HEK293T (cell line): Measurements from ENCODE around the gene ITPRIP.

ENCODE experiments used
- BHLHE40 ChIP-seq: fragments of 450-650 bp; IDR thresholded peaks from 2 replicates; pipeline ENCODE4 v1.6.1; 2016; ENCODE audit warnings: mild to moderate bottlenecking, moderate library complexity, borderline replicate concordance
- ELF4 ChIP-seq: fragments of 450-650 bp; IDR thresholded peaks from 2 replicates; pipeline ENCODE4 v1.6.1; 2017; ENCODE audit warnings: antibody characterized with exemption
- FOXA1 ChIP-seq: fragments of 450-650 bp; IDR thresholded peaks from 2 replicates; pipeline ENCODE4 v1.6.1; 2016; ENCODE audit warnings: mild to moderate bottlenecking
- FOXK2 ChIP-seq: fragments of 450-650 bp; IDR thresholded peaks from 2 replicates; pipeline ENCODE4 v1.6.1; 2016; ENCODE audit warnings: mild to moderate bottlenecking
- FOXM1 ChIP-seq: fragments of 450-650 bp; IDR thresholded peaks from 2 replicates; pipeline ENCODE4 v1.6.1; 2017; ENCODE audit warnings: mild to moderate bottlenecking, borderline replicate concordance
- HDGF ChIP-seq: fragments of 450-650 bp; IDR thresholded peaks from 2 replicates; pipeline ENCODE4 v1.6.1; 2017; ENCODE audit warnings: antibody characterized with exemption, borderline replicate concordance
- L3MBTL2 ChIP-seq: fragments of 450-650 bp; conservative IDR thresholded peaks from 2 replicates; pipeline ENCODE4 v1.6.1; 2016; ENCODE audit warnings: mild to moderate bottlenecking
- LEF1 ChIP-seq: fragments of 450-650 bp; IDR thresholded peaks from 2 replicates; pipeline ENCODE4 v1.6.1; 2017; ENCODE audit warnings: mild to moderate bottlenecking, borderline replicate concordance
- NFRKB ChIP-seq: fragments of 450-650 bp; IDR thresholded peaks from 2 replicates; pipeline ENCODE4 v1.6.1; 2016; ENCODE audit warnings: mild to moderate bottlenecking, moderate library complexity
- PKNOX1 ChIP-seq: fragments of 450-650 bp; IDR thresholded peaks from 2 replicates; pipeline ENCODE4 v1.6.1; 2016
- SP1 ChIP-seq: fragments of 450-650 bp; IDR thresholded peaks from 2 replicates; pipeline ENCODE4 v1.6.1; 2017
- SUZ12 ChIP-seq: fragments of 450-650 bp; IDR thresholded peaks from 2 replicates; pipeline ENCODE4 v1.6.1; 2016; ENCODE audit warnings: mild to moderate bottlenecking
- TARDBP ChIP-seq: fragments of 450-650 bp; IDR thresholded peaks from 2 replicates; pipeline ENCODE4 v1.6.1; 2016
- ZNF384 ChIP-seq: fragments of 450-650 bp; IDR thresholded peaks from 2 replicates; pipeline ENCODE4 v1.6.1; 2016

GRCh38 chr10:104345515-104345914 lies 7.2 kb upstream of the ITPRIP start:
- TF ChIP-seq ZNF384, result no peak
- no peak for TF ChIP-seq ELF4
- no peak for TF ChIP-seq FOXK2
- TF ChIP-seq LEF1, result no peak
- TF ChIP-seq FOXA1, result no peak
- no peak for TF ChIP-seq NFRKB
- TF ChIP-seq TARDBP, result no peak
- no peak for TF ChIP-seq FOXM1
- no peak for TF ChIP-seq SUZ12
- no peak for TF ChIP-seq L3MBTL2
- no peak for TF ChIP-seq SP1
- no peak for TF ChIP-seq PKNOX1
- TF ChIP-seq BHLHE40, result no peak
- TF ChIP-seq HDGF, result no peak
